GM21619 (cell line): ENCODE results near the gene LYPD6.
"Not testable (repeated sequence)": the region's sequence is repeated elsewhere in the genome, so short reads cannot be mapped to it uniquely, and the experiment has no call there.

ENCODE experiments used
- ATAC-seq: cut with Tn5 transposase; IDR thresholded peaks from one replicate; pipeline ENCODE4 v1.9.1; 2021; ENCODE audit not compliant: unreplicated experiment

LYPD6 gene

DNA sequence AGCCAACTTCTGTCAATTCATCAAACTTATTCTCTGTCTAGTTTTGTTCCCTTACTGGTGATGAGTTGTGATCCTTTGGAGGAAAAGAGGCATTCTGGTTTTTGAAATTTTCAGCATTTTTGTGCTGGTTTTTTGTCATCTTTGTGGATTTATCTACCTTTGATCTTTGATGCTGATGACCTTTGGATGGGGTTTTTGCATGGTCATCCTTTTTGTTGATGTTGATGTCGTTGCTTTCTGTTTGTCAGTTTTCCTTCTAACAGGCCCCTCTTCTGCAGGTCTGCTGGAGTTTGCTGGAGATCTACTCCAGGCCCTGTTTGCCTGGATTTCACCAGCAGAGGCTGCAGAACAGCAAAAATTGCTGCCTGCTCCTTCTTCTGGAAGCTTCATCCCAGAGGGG, 168.8 kb downstream of the LYPD6 start:
- not testable (repeated sequence) for ATAC-seq

DNA sequence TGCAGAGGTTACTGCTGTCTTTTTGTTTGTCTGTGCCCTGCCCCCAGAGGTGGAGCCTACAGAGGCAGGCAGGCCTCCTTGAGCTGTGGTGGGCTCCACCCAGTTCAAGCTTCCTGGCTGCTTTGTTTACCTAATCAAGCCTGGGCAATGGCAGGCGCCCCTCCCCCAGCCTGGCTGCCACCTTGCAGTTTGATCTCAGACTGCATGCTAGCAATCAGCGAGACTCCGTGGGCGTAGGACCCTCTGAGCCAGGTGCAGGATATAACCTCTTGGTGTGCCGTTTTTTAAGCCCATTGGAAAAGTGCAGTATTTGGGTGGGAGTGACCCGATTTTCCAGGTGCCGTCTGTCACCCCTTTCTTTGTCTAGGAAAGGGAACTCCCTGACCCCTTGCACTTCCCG, 176.4 kb downstream of the LYPD6 start:
- ATAC-seq, result not testable (repeated sequence)

DNA sequence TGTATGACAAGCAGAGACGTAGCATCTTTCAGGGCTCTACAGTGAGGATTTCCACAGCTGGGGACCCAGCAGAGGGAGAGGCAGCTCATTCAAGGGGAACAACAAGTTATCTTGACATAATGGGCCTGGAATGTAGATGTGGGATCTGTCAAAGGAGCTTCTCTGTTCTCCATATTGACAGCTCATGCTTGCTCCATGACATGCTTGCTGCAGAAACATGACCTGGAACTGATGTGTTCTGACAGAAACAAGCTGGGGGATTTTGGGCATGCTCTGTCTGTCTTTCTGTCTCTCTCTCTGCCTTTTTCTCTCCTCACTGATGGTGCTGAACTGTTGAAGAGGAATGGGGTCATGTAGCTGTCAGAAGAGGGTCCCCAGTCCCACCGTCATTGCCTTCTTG, 177.6 kb downstream of the LYPD6 start:
- no peak for ATAC-seq

DNA sequence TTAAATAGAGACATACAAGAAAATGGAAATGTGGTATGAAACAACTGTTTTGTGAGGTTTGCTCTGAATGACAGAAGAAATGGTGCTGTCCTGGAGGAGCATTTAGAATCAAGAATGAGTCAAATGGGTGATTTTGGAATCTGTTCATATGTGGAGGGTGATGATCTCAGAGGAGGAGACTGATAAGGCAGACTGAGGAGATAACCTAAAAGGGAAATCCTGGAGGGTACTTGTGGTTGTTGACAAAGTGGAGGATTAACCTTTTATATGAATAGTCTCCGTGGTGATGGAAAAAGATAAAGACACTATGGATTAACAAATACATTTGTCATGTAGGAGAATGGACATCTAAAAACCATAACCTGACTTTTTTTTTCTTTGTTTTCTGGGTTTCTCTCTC, 183.1 kb downstream of the LYPD6 start:
- ATAC-seq, result no peak
